Colonic mucosa (tissue), 4 donors: ENCODE results near the gene SAMD5. TPM values are rescaled to one million over a fixed set of nuclear protein-coding genes. Genes with fewer than 3 reads are reported as not detected.

Experiments
- DNase-seq: peaks from one replicate; pipeline ENCODE4 v3.0.0-alpha.2; 2020
- H3K27ac ChIP-seq: fragments of 200-600 bp; one replicate; pipeline ENCODE4 v1.8.0; 2021
- H3K27me3 ChIP-seq: fragments of 200-600 bp; one replicate; pipeline ENCODE4 v1.8.0; 2021
- H3K36me3 ChIP-seq: fragments of 200-600 bp; one replicate; pipeline ENCODE4 v1.8.0; 2021
- H3K4me1 ChIP-seq: fragments of 200-600 bp; one replicate; pipeline ENCODE4 v1.8.0; 2021; ENCODE audit warnings: mild to moderate bottlenecking
- H3K4me3 ChIP-seq: fragments of 200-600 bp; one replicate; pipeline ENCODE4 v1.8.0; 2021
- H3K9ac ChIP-seq, 2 donors: one replicate each; pipeline ENCODE4 v1.7.0; 2013; ENCODE audit warnings: control low read depth in 2 of 2, low read depth in 2 of 2, low read length in 2 of 2
- H3K9me3 ChIP-seq: fragments of 200-600 bp; one replicate; pipeline ENCODE4 v1.8.0; 2021
- CTCF ChIP-seq: fragments of 200-600 bp; IDR thresholded peaks from one replicate; pipeline ENCODE4 v1.8.0; 2022; ENCODE audit warnings: antibody characterized with exemption, mild to moderate bottlenecking
- intact Hi-C: fragments of 100-400 bp; cut with DNase I; formaldehyde crosslinking; loops from one replicate; pipeline ENCODE4 v1.14.1; 2022
- total RNA-seq, 2 donors: library from RNA; stranded (reverse); fragmentation: NEBNext Ultra II Directional in 1 of 2; extraction: Animal tissue kit (Norgen Biotek cat#: 25700) in 1 of 2; gene quantifications; one replicate each; pipeline ENCODE4 v1.2.1, GENCODE V29; 2021
- donor health status: healthy.
- donor health status: DM: no; HTN: no; CAD: no.
- donor health status: DM: no; HTN: no; CAD: no.

SAMD5 gene
- total RNA-seq, 2 donors from 2014 or later: 11.8 to 13.8 TPM

- Histone ChIP-seq H3K4me3 (no peak overlapping the region), H3K4me1 (no peaks in the 10 kb centered on the region), H3K27me3 (no peaks in the 10 kb centered on the region), H3K36me3 (no peaks in the 10 kb centered on the region), H3K9ac (no peak overlapping the region), H3K9me3 (no peaks in the 10 kb centered on the region), H3K27ac (no peak overlapping the region)
- no peak for DNase-seq
- intact Hi-C loops: no loop called here
- TF ChIP-seq CTCF: no peak
Observed at GRCh38 chr6:147578159-147578558, 69.7 kb downstream of the SAMD5 start.

GRCh38 chr6:147578883-147579282 lies 70.4 kb downstream of the SAMD5 start:
- no peak overlapping the region for H3K4me3 ChIP-seq
- no peak for TF ChIP-seq CTCF
- H3K9ac ChIP-seq: no peak overlapping the region
- H3K27me3 ChIP-seq: no peaks in the 10 kb centered on the region
- H3K36me3 ChIP-seq: no peaks in the 10 kb centered on the region
- intact Hi-C loops: no loop called here
- no peak for DNase-seq
- H3K9me3 ChIP-seq: no peaks in the 10 kb centered on the region
- no peaks in the 10 kb centered on the region for H3K4me1 ChIP-seq
- H3K27ac ChIP-seq: no peak overlapping the region

- H3K9me3 ChIP-seq: no peaks in the 10 kb centered on the region
- no peak overlapping the region for H3K27ac ChIP-seq
- no peak for DNase-seq
- no peak overlapping the region for H3K9ac ChIP-seq
- H3K27me3 ChIP-seq: no peaks in the 10 kb centered on the region
- intact Hi-C loops: no loop called here
- no peaks in the 10 kb centered on the region for H3K36me3 ChIP-seq
- TF ChIP-seq CTCF: no peak
- H3K4me1 ChIP-seq: no peaks in the 10 kb centered on the region
- no peak overlapping the region for H3K4me3 ChIP-seq
Observed at GRCh38 chr6:147579667-147580066, 71.2 kb downstream of the SAMD5 start.

GRCh38 chr6:147582991-147583390 lies 74.5 kb downstream of the SAMD5 start:
- intact Hi-C loops: no loop called here
- Histone ChIP-seq H3K36me3 (no peaks in the 10 kb centered on the region), H3K4me3 (no peak overlapping the region), H3K27ac (no peak overlapping the region), H3K9ac (no peak overlapping the region), H3K9me3 (no peaks in the 10 kb centered on the region), H3K4me1 (no peaks in the 10 kb centered on the region), H3K27me3 (no peaks in the 10 kb centered on the region)
- DNase-seq: no peak
- TF ChIP-seq CTCF: no peak

- Histone ChIP-seq H3K4me1 (no peaks in the 10 kb centered on the region), H3K4me3 (no peak overlapping the region), H3K27ac (no peak overlapping the region), H3K9me3 (no peaks in the 10 kb centered on the region), H3K9ac (no peak overlapping the region), H3K36me3 (no peaks in the 10 kb centered on the region), H3K27me3 (no peaks in the 10 kb centered on the region)
- TF ChIP-seq CTCF: no peak
- no peak for DNase-seq
- intact Hi-C loops: no loop called here
Observed at GRCh38 chr6:147585256-147585655, 76.8 kb downstream of the SAMD5 start.

- Histone ChIP-seq H3K36me3 (no peaks in the 10 kb centered on the region), H3K9ac (no peak overlapping the region), H3K27ac (no peak overlapping the region), H3K27me3 (no peaks in the 10 kb centered on the region), H3K9me3 (no peaks in the 10 kb centered on the region), H3K4me3 (no peak overlapping the region), H3K4me1 (no peaks in the 10 kb centered on the region)
- DNase-seq: peak; percentile 32
- no peak for TF ChIP-seq CTCF
- intact Hi-C loops: no loop called here
Observed at GRCh38 chr6:147586044-147586443, 77.6 kb downstream of the SAMD5 start.
